SH-SY5Y (cell line): ENCODE data around the gene PIH1D2.

Experiments used
- GATA2 ChIP-seq: IDR thresholded peaks from 2 replicates; pipeline ENCODE4 v1.6.1; 2011; ENCODE audit warnings: mild to moderate bottlenecking, low read depth, low read length
- GATA3 ChIP-seq: IDR thresholded peaks from 2 replicates; pipeline ENCODE4 v1.6.1; 2011; ENCODE audit warnings: low read depth, mild to moderate bottlenecking, low read length, moderate library complexity

The PIH1D2 gene

DNA sequence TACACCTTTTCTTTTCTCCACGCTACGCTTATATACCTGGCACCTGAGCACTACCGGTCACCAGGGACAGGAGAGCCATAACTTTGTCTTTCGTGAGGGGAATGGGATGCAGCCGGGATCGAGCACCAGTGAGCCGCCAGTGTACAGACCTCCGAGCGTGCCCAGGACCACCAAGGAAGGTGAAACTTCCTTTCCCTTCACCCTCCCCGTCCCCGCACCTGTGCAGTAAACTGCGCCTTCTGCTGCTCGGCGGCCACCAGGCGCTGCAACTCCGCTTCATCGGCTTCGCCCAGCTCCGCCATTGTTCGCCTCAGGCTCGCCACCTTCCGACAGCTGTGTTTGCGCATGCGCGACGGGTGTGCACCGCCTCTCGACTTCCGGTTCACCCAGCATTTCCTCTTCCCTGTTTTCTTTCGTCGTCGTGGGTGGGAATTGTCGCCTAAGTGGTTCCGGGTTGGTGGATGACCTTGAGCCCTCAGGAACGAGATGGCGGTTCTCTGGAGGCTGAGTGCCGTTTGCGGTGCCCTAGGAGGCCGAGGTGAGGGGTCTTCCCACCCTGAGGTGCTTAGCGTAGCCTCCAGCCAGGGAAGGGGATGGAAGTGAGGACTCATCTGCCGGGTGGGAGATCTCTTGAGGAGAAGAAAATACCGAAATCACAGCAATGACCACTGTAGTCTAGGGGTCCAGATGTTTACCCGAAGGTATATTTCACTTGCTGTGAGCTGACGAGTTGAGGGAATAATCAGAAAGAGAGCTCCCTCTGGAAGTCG, 12.8 kb upstream of the PIH1D2 start, which contains the start of the genes SDHD and TIMM8B:
TSS of gene SDHD (plus strand) at position 452 of the 770 bp plus-strand sequence. CDS start at position 487, 35 bp downstream.
TSS of gene TIMM8B (minus strand) at position 335 of the 770 bp plus-strand sequence. CDS start at position 302, 33 bp downstream.
- no peak for TF ChIP-seq GATA3
- TF ChIP-seq GATA2: no peak

DNA sequence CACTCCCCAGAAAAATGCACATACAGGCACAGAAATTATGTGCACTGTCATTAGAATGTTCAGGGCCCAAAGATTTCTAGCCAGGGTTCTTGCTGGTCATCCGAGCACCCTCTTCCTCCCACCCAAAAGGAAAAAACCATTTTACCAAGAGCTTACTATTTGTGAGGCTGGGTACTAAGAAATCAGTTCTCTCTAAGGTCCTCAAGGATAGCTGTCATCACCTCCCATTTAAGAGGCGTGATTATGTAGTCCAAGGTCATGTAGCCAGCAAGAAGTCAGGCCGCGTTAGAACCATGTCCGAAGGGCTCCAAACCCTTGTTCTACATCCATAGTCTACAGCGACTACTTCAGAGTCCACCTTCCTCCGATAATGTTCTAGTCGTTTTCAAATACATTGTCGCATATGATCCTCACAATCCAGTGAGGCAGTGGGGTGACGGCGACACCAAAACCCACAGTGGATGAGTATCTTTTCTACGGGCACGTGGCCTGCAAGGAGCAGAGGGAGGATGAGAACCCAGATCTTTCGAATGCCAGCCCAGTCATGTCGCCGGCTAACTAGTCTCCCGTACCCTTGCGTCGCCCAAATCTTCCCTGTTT, 12.1 kb upstream of the PIH1D2 start:
- TF ChIP-seq GATA3 (no peak), GATA2 (no peak)

GRCh38 chr11:112082729-112083128, 8.9 kb upstream of the PIH1D2 start:
- TF ChIP-seq GATA2 (no peak), GATA3 (no peak)

GRCh38 chr11:112062923-112063322, 10.9 kb downstream of the PIH1D2 start:
- no peak for TF ChIP-seq GATA3
- TF ChIP-seq GATA2: no peak

- no peak for TF ChIP-seq GATA3
- no peak for TF ChIP-seq GATA2
Observed at GRCh38 chr11:112058103-112058502, 15.7 kb downstream of the PIH1D2 start.

DNA sequence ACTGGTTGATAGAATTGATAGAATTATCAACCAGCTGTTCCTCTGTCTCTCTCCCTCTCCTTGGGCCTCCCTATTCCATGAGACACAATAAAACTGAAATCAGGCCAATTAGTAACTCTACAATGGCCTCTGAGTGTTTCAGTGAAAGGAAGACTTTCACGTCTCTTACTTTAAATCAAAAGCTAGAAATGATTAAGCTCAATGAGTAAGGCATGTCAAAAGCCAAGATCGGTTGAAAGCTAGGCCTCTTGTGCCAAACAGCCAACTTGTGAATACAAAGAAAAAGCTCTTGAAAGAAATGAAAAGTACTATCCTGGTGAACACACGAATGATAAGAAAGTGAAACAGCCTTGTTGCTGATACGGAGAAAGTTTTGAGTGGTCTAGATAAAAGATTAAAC, 16.6 kb downstream of the PIH1D2 start:
- TF ChIP-seq GATA3 (no peak), GATA2 (no peak)

- TF ChIP-seq GATA2 (no peak), GATA3 (no peak)
Observed at GRCh38 chr11:112051768-112052167, 22.0 kb downstream of the PIH1D2 start.

- TF ChIP-seq GATA2 (no peak), GATA3 (no peak)
Observed at GRCh38 chr11:112050721-112051120, 23.1 kb downstream of the PIH1D2 start.

DNA sequence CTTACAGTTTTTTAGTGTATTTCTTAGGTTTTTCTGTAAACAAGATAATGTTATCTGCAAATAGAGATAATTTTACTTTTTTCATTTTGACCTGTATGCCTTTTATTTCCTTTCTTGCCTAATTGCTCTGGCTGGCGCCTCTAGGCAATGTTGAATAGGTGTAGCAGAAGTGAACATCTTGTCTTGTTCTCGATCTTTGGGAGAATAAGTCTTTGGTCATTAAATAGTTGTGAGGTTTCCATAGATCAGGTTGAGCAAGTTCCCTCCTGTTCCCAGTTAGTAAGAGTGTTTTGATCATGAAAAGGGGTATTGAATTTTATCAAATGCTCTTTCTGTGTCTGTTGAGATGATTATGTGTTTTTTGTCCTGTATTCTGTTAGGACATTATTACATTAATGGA, 24.0 kb downstream of the PIH1D2 start:
- no peak for TF ChIP-seq GATA2
- no peak for TF ChIP-seq GATA3

GRCh38 chr11:112044961-112045360, 28.9 kb downstream of the PIH1D2 start:
- TF ChIP-seq GATA3 (no peak), GATA2 (no peak)

DNA sequence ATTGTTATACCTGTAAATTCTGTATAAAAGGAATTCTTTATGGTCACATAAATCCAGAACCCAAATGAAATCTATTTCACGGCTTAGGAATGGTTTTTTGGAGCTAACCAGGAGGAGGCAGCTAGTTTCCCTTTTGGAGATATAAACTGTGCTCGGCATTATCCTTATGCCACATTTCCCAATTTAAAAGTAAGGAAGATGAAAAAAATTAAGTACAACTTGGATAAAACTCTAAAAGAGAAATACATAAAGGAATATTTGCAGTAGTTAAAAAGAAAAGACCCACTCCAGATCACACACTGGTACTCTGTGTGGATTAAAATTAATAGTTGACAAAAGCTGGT, 30.9 kb downstream of the PIH1D2 start:
- no peak for TF ChIP-seq GATA3
- no peak for TF ChIP-seq GATA2

DNA sequence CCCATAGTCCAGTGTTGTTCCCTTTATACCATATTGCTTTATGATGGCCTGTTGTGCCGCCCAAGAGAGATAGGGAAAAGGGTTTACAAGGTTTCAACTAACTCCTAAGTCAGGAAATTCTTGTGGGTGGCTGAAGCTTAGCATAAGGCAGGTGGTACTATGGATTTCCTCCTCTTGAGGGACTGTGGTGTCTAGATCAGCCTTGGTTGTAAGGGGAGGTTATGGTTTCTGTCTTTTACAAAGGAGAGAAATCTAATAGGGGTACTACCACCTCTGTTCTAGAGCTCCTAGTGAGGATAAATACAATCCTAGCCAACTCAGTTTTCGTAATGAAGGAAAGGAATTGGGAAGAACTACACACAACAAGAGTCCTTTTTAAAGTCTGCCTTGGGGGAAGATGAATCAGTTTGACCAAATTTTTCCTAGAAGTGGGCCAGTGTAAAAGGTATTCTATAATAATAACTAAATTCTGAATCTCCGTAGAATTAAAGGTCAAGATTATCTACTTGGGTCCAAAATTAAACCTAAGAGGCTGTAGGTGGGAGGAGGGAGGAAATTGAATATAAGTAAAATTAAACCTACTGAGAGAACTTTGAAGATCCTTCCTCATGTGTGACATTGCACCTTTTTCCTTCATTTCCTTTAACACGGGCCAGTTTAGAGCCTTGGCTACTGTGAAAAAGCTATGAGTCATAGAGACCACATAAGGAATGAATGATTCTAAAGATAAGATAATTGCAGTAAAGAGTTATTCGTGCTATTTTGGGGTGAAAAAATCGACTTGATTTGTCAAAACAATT, 31.5 kb downstream of the PIH1D2 start:
- TF ChIP-seq GATA2 (no peak), GATA3 (no peak)

DNA sequence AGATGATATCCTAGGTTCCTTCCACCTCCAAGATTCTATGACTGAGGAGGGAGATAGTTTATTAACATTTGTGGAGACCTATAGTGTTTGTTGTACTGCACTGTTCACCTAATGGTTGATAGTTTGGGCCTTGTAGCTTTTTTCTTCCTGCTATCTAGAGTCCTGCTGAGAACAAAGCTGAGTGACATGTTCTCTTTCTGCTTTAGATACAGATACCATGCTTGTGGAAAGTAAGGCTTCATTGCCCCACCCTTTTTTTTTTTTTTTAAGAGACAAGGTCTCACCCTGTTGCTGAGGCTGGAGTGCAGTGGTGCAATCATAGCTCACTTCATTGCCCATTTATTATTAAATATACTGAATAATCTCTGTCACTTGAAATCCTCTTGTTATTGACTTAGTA, 36.3 kb downstream of the PIH1D2 start:
- TF ChIP-seq GATA2: no peak
- no peak for TF ChIP-seq GATA3

GRCh38 chr11:112033902-112034301, 39.9 kb downstream of the PIH1D2 start:
- TF ChIP-seq GATA3: no peak
- no peak for TF ChIP-seq GATA2

- TF ChIP-seq GATA3: no peak
Observed at GRCh38 chr11:112029460-112029859, 44.4 kb downstream of the PIH1D2 start.
